ENCODE measurements around the gene OXTR.

- TF ChIP-seq POLR2AphosphoS5 (IDR thresholded peaks at IDR 0.05) (no peak), CTCF (IDR thresholded peaks at IDR 0.05) (no peak), POLR2A (IDR thresholded peaks at IDR 0.05) (no peak)
These were observed 34.5 kb downstream of the OXTR start for GRCh38 chr3:8734908-8735307.
